NT2/D1 (cell line): ENCODE data around the gene AMBRA1.

ENCODE experiments used
- SUZ12 ChIP-seq: IDR thresholded peaks from 2 replicates; pipeline ENCODE4 v1.6.1; 2011; ENCODE audit not compliant: insufficient read length, insufficient read depth; ENCODE audit errors: extremely low read depth
- YY1 ChIP-seq: IDR thresholded peaks from 2 replicates; pipeline ENCODE4 v1.6.1; 2011; ENCODE audit not compliant: insufficient read length, insufficient read depth

- TF ChIP-seq YY1 (no peak), SUZ12 (no peak)
Observed at GRCh38 chr11:46414879-46415278, 178.9 kb downstream of the AMBRA1 start.
